Activated B cell treated with CpG ODN at 0.5 μM for 24 hours (primary cell): ENCODE measurements around the gene GKN2. TPM values are rescaled to one million over a fixed set of nuclear protein-coding genes. Genes with fewer than 3 reads are reported as not detected.

Source experiments
- ATAC-seq: fragments of 200-7000 bp; cut with Tn5 transposase; one replicate; pipeline ENCODE4 v1.10.0; 2021; ENCODE audit warnings: low read depth, mild to moderate bottlenecking, moderate library complexity
- CTCF ChIA-PET: fragments of 350-600 bp; sonication (Branson Sonifier 250); formaldehyde crosslinking; loops from one replicate; lab custom pipeline; 2021; ENCODE audit warnings: antibody characterized with exemption; lab: Charles Lee
- POLR2A ChIA-PET: fragments of 350-600 bp; sonication (Branson Sonifier 250); formaldehyde crosslinking; loops from one replicate; lab custom pipeline; 2021; ENCODE audit warnings: antibody characterized with exemption; lab: Charles Lee
- DNase-seq: peaks from one replicate; pipeline ENCODE4 v3.0.0; 2022
- H3K27ac Mint-ChIP-seq: one replicate; pipeline ENCODE4 v1.8.0; 2020; ENCODE audit warnings: mixed read lengths
- H3K27me3 Mint-ChIP-seq: one replicate; pipeline ENCODE4 v1.8.0; 2021; ENCODE audit warnings: mixed read lengths
- H3K36me3 Mint-ChIP-seq: one replicate; pipeline ENCODE4 v1.8.0; 2021; ENCODE audit warnings: low read depth, mixed read lengths
- H3K4me1 Mint-ChIP-seq: one replicate; pipeline ENCODE4 v1.8.0; 2021; ENCODE audit warnings: mixed read lengths
- H3K4me3 Mint-ChIP-seq: one replicate; pipeline ENCODE4 v1.8.0; 2020; ENCODE audit warnings: mild to moderate bottlenecking, mixed read lengths
- H3K9me3 Mint-ChIP-seq: one replicate; pipeline ENCODE4 v1.8.0; 2020; ENCODE audit warnings: mixed read lengths
- intact Hi-C: fragments of 100-400 bp; cut with micrococcal nuclease; formaldehyde crosslinking; loops from one replicate; pipeline ENCODE4 v1.15.1; 2024
- total RNA-seq: library from RNA; stranded (reverse); gene quantifications from 2 replicates; pipeline ENCODE4 v1.2.3, GENCODE V29; 2022
- TF ChIP-seq, protein P1 (sequence below): fragments of 200-600 bp; IDR thresholded peaks from one replicate; pipeline ENCODE4 v1.8.0; 2022; ENCODE audit warnings: antibody characterized with exemption, mild to moderate bottlenecking

Gene GKN2
- total RNA-seq, 1 donor from 2014 or later = not detected

DNA sequence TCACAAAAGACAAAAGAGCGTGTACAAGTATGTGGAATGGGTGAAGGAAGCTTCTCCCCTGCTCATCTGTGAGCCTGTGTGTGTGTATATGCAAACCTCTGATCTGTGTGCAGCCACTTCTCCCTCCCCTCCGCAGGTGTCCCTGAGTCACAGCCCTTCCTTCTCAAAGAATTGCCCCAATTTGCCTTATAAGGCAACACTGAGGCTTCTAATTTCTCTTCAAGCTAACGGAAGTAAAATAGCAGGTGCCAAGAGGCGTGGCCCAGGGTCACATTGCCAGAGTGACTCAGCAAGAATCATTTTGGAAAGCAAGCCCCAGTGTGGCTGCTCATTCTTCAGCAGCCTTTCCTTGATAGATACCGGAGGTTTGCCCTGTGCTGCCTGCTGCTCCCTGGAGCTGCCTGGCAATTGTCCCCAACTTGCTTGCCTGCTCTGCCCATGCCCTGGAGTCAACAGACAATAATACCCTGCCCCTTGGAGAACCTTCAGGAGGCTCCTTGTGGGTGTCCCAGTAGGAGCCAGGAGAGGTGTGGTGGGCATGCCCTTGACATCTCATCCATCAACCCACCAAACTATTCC lies 44.2 kb downstream of the GKN2 start:
- POLR2A ChIA-PET = interaction anchor here (0.9 to 4.3 kb wide), 40 partner anchors 16 to 529 kb away, joined by 3 to 119 read pairs (median 9); partner anchors contain the start of genes APLF, ARHGAP25, FBXO48 and NFU1
- Mint-ChIP-seq H3K4me1 (peaks cover 38% of the 10 kb centered on the region), H3K27ac (peak overlapping the region; percentile 92), H3K36me3 (no peaks in the 10 kb centered on the region), H3K27me3 (no peaks in the 10 kb centered on the region), H3K9me3 (no peaks in the 10 kb centered on the region), H3K4me3 (peak overlapping the region; percentile 29)
- CTCF ChIA-PET = interaction anchor here (0.8 to 5.0 kb wide), 27 partner anchors 11 to 521 kb away, joined by 3 to 72 read pairs (median 6); partner anchors contain the start of genes APLF, ARHGAP25 and FBXO48
- intact Hi-C loops = loop anchor here (1.0 to 5.0 kb wide), 13 partner anchors 51 to 656 kb away; partner anchors contain the start of genes APLF, FBXO48, PLEK and PPP3R1
- DNase-seq (peak; percentile 57), ATAC-seq (peak; percentile 93)
- TF ChIP-seq, protein P1, sequence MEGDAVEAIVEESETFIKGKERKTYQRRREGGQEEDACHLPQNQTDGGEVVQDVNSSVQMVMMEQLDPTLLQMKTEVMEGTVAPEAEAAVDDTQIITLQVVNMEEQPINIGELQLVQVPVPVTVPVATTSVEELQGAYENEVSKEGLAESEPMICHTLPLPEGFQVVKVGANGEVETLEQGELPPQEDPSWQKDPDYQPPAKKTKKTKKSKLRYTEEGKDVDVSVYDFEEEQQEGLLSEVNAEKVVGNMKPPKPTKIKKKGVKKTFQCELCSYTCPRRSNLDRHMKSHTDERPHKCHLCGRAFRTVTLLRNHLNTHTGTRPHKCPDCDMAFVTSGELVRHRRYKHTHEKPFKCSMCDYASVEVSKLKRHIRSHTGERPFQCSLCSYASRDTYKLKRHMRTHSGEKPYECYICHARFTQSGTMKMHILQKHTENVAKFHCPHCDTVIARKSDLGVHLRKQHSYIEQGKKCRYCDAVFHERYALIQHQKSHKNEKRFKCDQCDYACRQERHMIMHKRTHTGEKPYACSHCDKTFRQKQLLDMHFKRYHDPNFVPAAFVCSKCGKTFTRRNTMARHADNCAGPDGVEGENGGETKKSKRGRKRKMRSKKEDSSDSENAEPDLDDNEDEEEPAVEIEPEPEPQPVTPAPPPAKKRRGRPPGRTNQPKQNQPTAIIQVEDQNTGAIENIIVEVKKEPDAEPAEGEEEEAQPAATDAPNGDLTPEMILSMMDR = no peak

DNA sequence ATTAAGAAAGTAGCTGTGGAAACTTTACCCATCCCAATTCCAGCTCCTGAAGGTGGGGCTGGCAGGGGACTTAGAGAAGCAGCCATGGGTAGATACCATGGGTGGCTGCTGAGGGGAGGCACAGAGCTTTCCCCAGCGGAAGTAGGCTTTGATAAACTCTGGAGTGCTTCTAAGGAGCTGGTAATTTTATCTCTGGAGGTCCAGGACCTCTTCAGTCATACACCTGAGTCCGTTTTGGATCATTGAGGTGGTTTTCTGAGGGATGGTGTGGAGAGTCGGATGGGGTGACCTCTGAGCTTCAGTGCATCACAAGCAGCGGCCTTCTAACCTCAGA lies 44.8 kb downstream of the GKN2 start:
- POLR2A ChIA-PET = interaction anchor here (0.9 to 4.3 kb wide), 38 partner anchors 15 to 530 kb away, joined by 3 to 119 read pairs (median 10); partner anchors contain the start of genes APLF, ARHGAP25, FBXO48 and NFU1
- Mint-ChIP-seq H3K27ac (peak overlapping the region; percentile 92), H3K36me3 (no peaks in the 10 kb centered on the region), H3K27me3 (no peaks in the 10 kb centered on the region), H3K4me1 (peaks cover 38% of the 10 kb centered on the region), H3K9me3 (no peaks in the 10 kb centered on the region), H3K4me3 (peak overlapping the region; percentile 29)
- TF ChIP-seq, protein P1 = no peak
- CTCF ChIA-PET = interaction anchor here (0.8 to 5.0 kb wide), 25 partner anchors 10 to 520 kb away, joined by 3 to 72 read pairs (median 6); partner anchors contain the start of genes APLF, ARHGAP25 and FBXO48
- intact Hi-C loops = loop anchor here (1.0 to 5.0 kb wide), 13 partner anchors 51 to 656 kb away; partner anchors contain the start of genes APLF, FBXO48, PLEK and PPP3R1
- no peak for DNase-seq
- peak; percentile 26 for ATAC-seq

DNA sequence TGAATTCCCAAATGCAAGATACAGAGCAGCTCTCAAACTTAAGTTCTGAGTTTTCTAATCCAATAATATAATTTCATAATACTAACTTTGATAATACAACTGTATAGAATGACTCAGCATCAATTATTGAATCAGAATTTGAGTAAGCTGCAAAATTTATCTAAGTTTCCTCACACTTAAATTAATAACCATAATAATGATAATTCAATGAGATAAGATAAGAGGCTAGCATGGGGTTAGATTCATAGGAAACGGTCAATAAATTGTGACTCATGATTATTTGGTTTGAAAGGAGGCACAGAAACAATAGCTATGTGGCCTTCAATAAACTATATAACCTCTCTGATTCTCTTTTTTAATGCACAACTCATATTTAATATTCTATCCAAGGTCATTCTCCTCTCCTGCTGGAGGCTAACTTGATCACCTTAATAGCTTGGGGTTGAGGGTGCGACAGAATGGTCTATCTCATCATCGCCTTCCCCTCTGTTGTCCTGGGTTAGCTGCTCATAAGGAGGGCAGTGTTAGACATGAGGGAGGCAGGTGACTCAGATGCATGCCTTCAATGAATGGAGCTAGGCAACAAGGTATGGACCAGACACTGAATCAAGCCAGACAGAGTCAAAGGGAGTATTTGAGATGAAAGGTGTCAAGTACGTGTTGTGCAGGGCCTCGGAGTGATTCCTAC lies 45.3 kb downstream of the GKN2 start:
- POLR2A ChIA-PET = interaction anchor here (1.0 to 4.3 kb wide), 30 partner anchors 18 to 440 kb away, joined by 3 to 119 read pairs (median 11); partner anchors contain the start of genes APLF, ARHGAP25 and FBXO48
- no peaks in the 10 kb centered on the region for H3K36me3 Mint-ChIP-seq
- ATAC-seq = no peak
- H3K27ac Mint-ChIP-seq = peak overlapping the region; percentile 92
- H3K4me3 Mint-ChIP-seq = no peak overlapping the region
- H3K4me1 Mint-ChIP-seq = peaks cover 38% of the 10 kb centered on the region
- intact Hi-C loops = loop anchor here (5.0 kb wide), 2 partner anchors 540 to 655 kb away; partner anchors contain the start of genes PLEK and PPP3R1
- DNase-seq = no peak
- CTCF ChIA-PET = interaction anchor here (0.8 to 5.0 kb wide), 23 partner anchors 10 to 520 kb away, joined by 3 to 72 read pairs (median 7); partner anchors contain the start of genes APLF, ARHGAP25 and FBXO48
- H3K9me3 Mint-ChIP-seq = no peaks in the 10 kb centered on the region
- TF ChIP-seq, protein P1 = no peak
- H3K27me3 Mint-ChIP-seq = no peaks in the 10 kb centered on the region

DNA sequence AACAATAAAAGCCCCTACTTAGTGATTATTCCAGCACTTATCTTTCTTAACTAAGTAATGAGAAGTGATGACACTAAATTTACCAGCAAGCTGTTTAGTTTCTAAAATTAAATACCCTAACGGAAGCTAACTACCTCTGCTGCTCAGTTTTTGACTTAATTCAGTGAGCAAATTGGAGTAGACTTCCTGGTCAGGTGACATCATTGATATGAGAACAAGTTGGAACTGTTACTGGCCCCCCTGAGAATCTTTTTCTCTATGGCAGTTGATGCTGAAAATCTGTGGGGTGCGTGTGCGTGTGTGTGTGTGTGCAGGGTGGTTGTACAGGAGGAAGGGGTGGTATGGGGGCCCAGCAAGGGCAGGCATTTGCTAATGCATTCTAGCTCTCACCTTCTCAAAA lies 46.0 kb downstream of the GKN2 start:
- ATAC-seq = no peak
- H3K27ac Mint-ChIP-seq = no peak overlapping the region
- no peaks in the 10 kb centered on the region for H3K27me3 Mint-ChIP-seq
- H3K4me1 Mint-ChIP-seq = peaks cover 38% of the 10 kb centered on the region
- intact Hi-C loops = loop anchor here (5.0 kb wide), 2 partner anchors 539 to 654 kb away; partner anchors contain the start of genes PLEK and PPP3R1
- CTCF ChIA-PET = interaction anchor here (0.8 to 5.0 kb wide), 10 partner anchors 19 to 441 kb away, joined by 4 to 72 read pairs (median 10); partner anchors contain the start of genes APLF and FBXO48
- H3K36me3 Mint-ChIP-seq = no peaks in the 10 kb centered on the region
- DNase-seq = no peak
- peaks cover 2% of the 10 kb centered on the region for H3K9me3 Mint-ChIP-seq
- POLR2A ChIA-PET = interaction anchor here (1.0 to 4.3 kb wide), 9 partner anchors 74 to 196 kb away, joined by 3 to 119 read pairs (median 18); partner anchors contain the start of gene ARHGAP25
- no peak overlapping the region for H3K4me3 Mint-ChIP-seq
- TF ChIP-seq, protein P1 = no peak
